GM12878 (cell line): ENCODE results near the gene CRYBB1. TPM values are rescaled to one million over a fixed set of nuclear protein-coding genes. Genes with fewer than 3 reads are reported as not detected.

Experiments used
- ATF2 ChIP-seq: IDR thresholded peaks from 2 replicates; pipeline ENCODE4 v1.6.1; 2012; ENCODE audit warnings: low read length, inconsistent platforms
- BMI1 ChIP-seq: fragments of 450-650 bp; IDR thresholded peaks from 2 replicates; pipeline ENCODE4 v1.6.1; 2016; ENCODE audit warnings: mild to moderate bottlenecking, moderate library complexity, borderline replicate concordance
- CREM ChIP-seq: IDR thresholded peaks from 2 replicates; pipeline ENCODE4 v1.6.1; 2014; ENCODE audit warnings: antibody characterized with exemption, low read depth
- EZH2 ChIP-seq: IDR thresholded peaks from 2 replicates; pipeline ENCODE4 v1.6.1; 2012; ENCODE audit warnings: low read depth, mild to moderate bottlenecking, control low read depth, inconsistent platforms, low read length, borderline replicate concordance; ENCODE audit not compliant: control insufficient read depth
- FOS ChIP-seq: IDR thresholded peaks from 3 replicates; pipeline ENCODE4 v1.6.1; 2011; ENCODE audit warnings: borderline replicate concordance; ENCODE audit not compliant: insufficient read length; ENCODE audit errors: extremely low read depth
- HDAC6 ChIP-seq: fragments of 200-600 bp; sonication (generic); IDR thresholded peaks from one replicate; pipeline ENCODE4 v1.8.0; 2017; ENCODE audit warnings: antibody characterized with exemption; ENCODE audit not compliant: unreplicated experiment
- IKZF2 ChIP-seq, 2 experiments: fragments of 450-650 bp; IDR thresholded peaks; 2 replicates each; pipeline ENCODE4 v1.6.1; 2017; ENCODE audit warnings: mild to moderate bottlenecking in 2 of 2, moderate library complexity in 2 of 2
- IRF4 ChIP-seq: IDR thresholded peaks from 2 replicates; pipeline ENCODE4 v1.6.1; 2011; ENCODE audit warnings: low read depth, low read length
- NBN ChIP-seq: fragments of 450-650 bp; IDR thresholded peaks from 2 replicates; pipeline ENCODE4 v1.6.1; 2016
- RCOR1 ChIP-seq: conservative IDR thresholded peaks from 2 replicates; pipeline ENCODE4 v1.6.1; 2012; ENCODE audit warnings: low read depth, low read length, improper control_type of control experiment
- REST ChIP-seq: IDR thresholded peaks from 2 replicates; pipeline ENCODE4 v1.6.1; 2012; ENCODE audit warnings: mild to moderate bottlenecking, low read depth, low read length
- SKIL ChIP-seq: fragments of 450-650 bp; IDR thresholded peaks from 2 replicates; pipeline ENCODE4 v1.6.1; 2017; ENCODE audit warnings: mild to moderate bottlenecking, low read depth, inconsistent platforms; ENCODE audit not compliant: poor library complexity, severe bottlenecking
- SPI1 ChIP-seq: IDR thresholded peaks from 2 replicates; pipeline ENCODE4 v1.6.1; 2011; ENCODE audit warnings: low read depth, mild to moderate bottlenecking, low read length, moderate library complexity, borderline replicate concordance; ENCODE audit not compliant: insufficient read depth
- USF1 ChIP-seq: IDR thresholded peaks from 2 replicates; pipeline ENCODE4 v1.6.1; 2011; ENCODE audit warnings: borderline replicate concordance, low read depth, mild to moderate bottlenecking, moderate library complexity, mixed read lengths, low read length; ENCODE audit not compliant: insufficient read depth; ENCODE audit errors: extremely low read length
- ZNF687 ChIP-seq: fragments of 450-650 bp; IDR thresholded peaks from 2 replicates; pipeline ENCODE4 v1.6.1; 2017; ENCODE audit warnings: mild to moderate bottlenecking, moderate library complexity
- polyA plus RNA-seq, 11 experiments: library from polyadenylated mRNA; depleted of rRNA in 4 of 11; unstranded in 6 of 11; stranded (reverse) in 5 of 11; fragments of >200 nt; fragmentation: Nextera tagmentation in 4 of 11; fragmentation: Illumina TruSeq in 1 of 11; extraction: Ambion mirVana in 4 of 11; extraction: Trizol in 1 of 11; gene quantifications; 1 replicate in 1 of 11; 2 replicates in 10 of 11; pipeline versions ENCODE4 v1.2.1 to v1.2.3, GENCODE V29; 2011 to 2016; ENCODE audit warnings: inconsistent platforms in 2 of 11, missing spikeins in 2 of 11, low read depth in 1 of 11
- total RNA-seq, 4 experiments: library from RNA; depleted of rRNA in 3 of 4; stranded (reverse); fragments of >200 nt in 3 of 4; fragmentation: Illumina TruSeq in 1 of 4; extraction: Trizol in 1 of 4; gene quantifications; 2 replicates each; pipeline versions ENCODE4 v1.2.1 to v1.2.3, GENCODE V29; 2013 to 2021

Gene CRYBB1
- total and polyA plus RNA-seq, 10 of the 15 experiments (the other 5 are each of a cell fraction or from before 2014, with no cell fraction given): 0.09 to 0.64 (median 0.23) TPM; not detected in 5

GRCh38 chr22:26658671-26659478, 41.0 kb upstream of the CRYBB1 start (continued):
- TF ChIP-seq REST (no peak), EZH2 (no peak), NBN (no peak), CREM (peak; percentile 35; the same call in 1 of the 2 replicates), SPI1 (no peak), ZNF687 (no peak), BMI1 (no peak), IRF4 (0 out of 2 replicates have a peak, but pooled peaks have one; percentile 14), USF1 (peak; percentile 78), ATF2 (no peak), HDAC6 (no peak), RCOR1 (no peak), SKIL (no peak), IKZF2 (IDR thresholded peaks at IDR 0.05) (peak; percentile 74 to 77), FOS (no peak)
